GM12801 (cell line): ENCODE measurements around the gene MON1A.

ENCODE experiments used
- TF ChIP-seq, protein P1 (sequence below): IDR thresholded peaks from one replicate; pipeline ENCODE4 v1.5.1; 2011; ENCODE audit warnings: control low read depth; ENCODE audit not compliant: insufficient read length; ENCODE audit errors: extremely low read depth

The MON1A gene

DNA sequence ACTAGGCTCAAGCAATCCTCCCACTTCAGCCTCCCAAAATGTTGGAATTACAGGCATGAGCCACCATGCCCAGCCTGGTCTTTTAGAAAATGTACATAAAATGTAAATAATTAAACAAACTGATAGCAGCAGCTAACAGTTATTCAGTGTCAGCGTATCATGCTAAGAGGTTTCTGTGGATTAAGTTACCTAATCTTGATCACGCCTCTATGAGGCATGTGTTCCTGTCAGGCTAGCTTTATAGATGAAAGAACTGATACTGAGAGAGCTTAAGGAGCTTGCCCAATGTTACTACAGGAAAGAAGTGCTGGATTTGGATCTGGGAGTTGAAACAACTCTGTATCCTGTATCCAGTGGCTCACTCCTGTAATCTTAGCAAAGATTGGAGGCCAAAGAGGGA is 14.7 kb downstream of the MON1A start:
- TF ChIP-seq, protein P1, sequence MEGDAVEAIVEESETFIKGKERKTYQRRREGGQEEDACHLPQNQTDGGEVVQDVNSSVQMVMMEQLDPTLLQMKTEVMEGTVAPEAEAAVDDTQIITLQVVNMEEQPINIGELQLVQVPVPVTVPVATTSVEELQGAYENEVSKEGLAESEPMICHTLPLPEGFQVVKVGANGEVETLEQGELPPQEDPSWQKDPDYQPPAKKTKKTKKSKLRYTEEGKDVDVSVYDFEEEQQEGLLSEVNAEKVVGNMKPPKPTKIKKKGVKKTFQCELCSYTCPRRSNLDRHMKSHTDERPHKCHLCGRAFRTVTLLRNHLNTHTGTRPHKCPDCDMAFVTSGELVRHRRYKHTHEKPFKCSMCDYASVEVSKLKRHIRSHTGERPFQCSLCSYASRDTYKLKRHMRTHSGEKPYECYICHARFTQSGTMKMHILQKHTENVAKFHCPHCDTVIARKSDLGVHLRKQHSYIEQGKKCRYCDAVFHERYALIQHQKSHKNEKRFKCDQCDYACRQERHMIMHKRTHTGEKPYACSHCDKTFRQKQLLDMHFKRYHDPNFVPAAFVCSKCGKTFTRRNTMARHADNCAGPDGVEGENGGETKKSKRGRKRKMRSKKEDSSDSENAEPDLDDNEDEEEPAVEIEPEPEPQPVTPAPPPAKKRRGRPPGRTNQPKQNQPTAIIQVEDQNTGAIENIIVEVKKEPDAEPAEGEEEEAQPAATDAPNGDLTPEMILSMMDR: no peak

DNA sequence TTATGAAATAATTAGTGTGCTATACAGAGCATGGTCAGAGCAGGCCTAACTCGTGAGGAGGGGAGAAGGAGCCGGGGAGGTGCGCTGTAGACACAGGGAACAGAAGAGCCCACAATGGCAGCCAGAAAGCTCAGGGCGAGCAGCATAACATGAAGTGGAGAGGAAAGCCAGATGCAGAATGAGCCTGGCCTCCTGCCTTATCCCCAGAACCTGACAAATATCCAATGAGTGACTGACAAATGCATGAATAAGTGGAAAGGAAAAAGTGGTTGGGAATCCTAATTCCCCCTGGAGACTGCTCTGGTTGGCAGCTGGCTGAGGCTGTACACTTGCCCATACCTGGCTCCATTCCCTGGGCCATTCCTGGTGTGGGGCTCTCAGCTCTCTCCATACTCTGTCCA is 16.7 kb downstream of the MON1A start:
- TF ChIP-seq, protein P1: no peak

DNA sequence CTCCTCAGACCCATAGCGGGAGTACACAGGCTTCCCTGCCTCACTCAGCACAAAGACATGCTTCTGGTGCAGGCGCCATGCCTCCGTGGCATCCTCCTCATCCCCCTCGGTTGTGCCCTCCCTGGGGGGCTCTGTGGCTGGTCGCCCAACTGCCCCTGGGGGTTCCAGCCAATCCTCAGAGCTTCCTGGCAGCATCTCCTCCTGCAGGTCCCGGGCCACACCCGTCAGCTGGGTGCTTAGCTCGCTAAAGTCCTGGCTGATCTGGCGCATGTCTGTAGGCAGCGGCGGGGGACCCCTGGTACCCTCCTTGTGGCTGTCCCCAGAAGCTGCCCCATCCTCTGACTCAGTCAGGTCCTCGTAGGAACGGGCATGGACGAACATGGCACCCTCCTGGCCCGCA is 18.0 kb downstream of the MON1A start:
- TF ChIP-seq, protein P1: no peak

DNA sequence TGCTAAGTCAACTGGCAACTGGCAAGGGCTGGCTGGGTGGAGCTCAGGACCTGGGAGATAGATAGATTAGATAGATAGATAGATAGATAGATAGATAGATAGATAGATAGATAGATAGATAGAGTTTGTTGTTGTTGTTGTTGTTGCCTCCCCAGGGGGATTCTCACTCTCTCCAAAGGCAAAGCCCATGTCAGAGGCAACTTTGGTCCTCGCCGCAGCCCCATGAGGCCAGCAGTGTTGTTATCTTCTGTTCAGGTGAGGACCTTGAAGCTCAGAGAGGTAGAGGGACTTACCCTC is 18.5 kb downstream of the MON1A start:
- TF ChIP-seq, protein P1: no peak

DNA sequence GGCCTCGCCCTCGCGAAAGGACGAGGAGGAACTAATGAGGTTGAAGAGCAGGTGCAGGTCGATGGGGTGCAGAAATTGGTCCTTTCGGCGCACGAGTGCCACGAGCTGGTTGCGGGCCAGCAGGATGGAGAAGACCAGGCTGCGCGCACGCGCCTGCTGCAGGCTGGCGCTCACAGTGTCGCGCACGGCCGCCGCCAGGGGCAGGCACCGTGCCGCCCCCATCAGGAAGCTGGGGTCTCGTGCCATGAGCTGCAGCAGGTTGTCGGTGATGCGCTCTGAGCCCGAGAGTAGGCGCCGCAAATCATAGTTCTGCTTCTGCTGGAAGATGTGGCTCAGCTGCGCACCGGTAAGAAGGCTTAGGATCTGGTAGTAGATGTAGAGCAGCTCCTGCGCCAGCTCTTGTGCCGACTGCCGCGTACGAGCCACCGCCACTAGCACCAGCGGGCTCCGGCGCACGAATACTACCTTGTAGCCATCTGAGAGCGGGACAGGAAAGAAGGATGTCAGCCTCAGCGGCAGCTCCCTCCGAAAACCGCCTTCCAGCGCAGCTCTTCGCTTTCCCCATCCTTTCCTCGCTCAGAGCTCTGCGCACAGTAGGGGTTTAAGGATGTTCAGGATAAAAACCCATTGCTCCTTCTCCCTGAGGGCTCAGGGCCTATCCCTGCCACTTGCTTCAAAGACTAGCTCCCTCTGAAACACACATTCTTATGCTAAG is 19.0 kb downstream of the MON1A start:
- TF ChIP-seq, protein P1: no peak

DNA sequence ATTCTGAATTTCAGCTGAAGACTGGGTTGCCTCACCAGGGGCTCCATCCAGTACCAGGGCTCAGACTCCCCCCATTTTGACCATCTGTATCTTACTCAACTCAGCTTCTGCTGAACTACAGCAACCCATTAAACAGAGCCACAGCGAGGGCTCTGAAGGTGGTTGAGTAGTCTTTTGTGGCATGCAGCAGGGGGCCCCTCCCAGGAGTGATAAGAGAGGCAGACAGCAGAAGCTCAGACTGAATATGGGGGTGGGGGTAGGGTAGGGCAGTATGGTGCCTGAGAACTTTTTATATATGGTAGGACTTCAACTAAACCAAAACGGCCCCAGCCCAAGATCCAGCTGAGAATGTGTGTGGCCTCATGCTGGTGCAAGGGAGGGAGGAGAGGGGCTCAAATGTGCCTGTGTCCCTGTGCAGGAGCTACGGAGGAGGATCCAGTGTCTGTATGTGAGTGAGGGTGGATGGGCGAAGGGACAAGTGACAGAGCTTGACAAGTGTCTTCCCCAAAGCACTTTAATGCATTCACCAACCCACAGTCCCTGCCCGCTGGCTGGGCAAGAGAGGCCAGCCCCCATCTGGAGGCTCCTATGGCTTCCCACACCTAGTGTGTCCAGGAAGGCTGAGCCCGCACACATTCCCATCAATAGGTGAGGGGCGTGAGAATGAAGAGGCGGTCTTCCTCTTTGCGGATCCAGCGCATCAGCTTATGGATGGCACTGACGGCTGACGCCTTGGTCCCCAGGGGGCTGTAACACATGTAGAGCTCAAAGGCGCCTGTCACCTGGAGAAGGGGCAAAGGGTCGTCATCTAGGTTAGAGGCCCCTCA is 21.0 kb downstream of the MON1A start:
- TF ChIP-seq, protein P1: no peak

DNA sequence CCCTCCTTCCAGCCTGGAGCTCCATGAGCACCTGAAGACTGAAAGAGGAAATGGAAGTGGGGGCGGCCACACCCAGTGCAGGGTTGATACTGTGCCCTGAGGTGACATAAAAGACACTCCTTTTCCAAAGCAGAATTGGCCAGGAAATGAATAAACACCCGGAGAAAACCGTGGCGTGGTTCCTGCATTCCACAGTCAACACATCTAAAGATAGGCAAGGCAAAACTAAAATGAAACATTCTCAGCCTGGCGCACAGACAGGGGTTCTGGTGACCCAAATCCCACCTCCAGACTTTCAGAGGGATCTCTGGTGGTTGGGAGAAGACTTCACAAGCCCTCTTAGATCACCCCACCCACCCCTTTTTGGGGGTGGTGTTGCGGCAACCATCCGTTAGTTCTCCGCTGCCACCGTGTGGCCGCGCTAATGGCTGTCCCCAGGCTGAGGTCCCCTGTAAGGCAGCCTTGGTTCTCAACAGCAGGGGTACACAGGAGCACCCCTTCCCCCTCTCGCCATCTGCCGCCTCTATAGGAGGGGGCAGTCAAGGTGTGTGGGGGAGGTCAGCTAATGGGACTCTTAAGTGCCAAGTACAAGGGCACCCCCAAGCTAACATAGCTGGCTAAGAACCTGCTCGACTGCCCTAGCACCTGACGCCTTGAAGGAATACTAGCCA is 23.4 kb downstream of the MON1A start:
- TF ChIP-seq, protein P1: no peak
